H9 (cell line): ENCODE data around the gene DMXL2. TPM values are rescaled to one million over a fixed set of nuclear protein-coding genes. Genes with fewer than 3 reads are reported as not detected.

Experiments used
- DNase-seq: peaks from one replicate; pipeline ENCODE4 v3.0.0-alpha.2; 2017
- H2AFZ ChIP-seq: one replicate; pipeline ENCODE4 v1.6.1; 2013; ENCODE audit warnings: mild to moderate bottlenecking, low read length, control low read depth, moderate library complexity
- H2AK5ac ChIP-seq: 2 replicates; pipeline ENCODE4 v1.6.1; 2013; ENCODE audit warnings: low read length, control low read depth, mixed read lengths; ENCODE audit not compliant: insufficient read length
- H2BK120ac ChIP-seq: one replicate; pipeline ENCODE4 v1.6.1; 2013; ENCODE audit warnings: low read depth, mild to moderate bottlenecking, low read length, control low read depth, inconsistent platforms; ENCODE audit not compliant: poor library complexity, severe bottlenecking
- H2BK12ac ChIP-seq: 2 replicates; pipeline ENCODE4 v1.6.1; 2013; ENCODE audit warnings: low read length, control low read depth, mixed read lengths, low read depth; ENCODE audit not compliant: insufficient read length
- H2BK15ac ChIP-seq: 2 replicates; pipeline ENCODE4 v1.6.1; 2013; ENCODE audit warnings: low read depth, low read length, control low read depth
- H2BK20ac ChIP-seq: one replicate; pipeline ENCODE4 v1.6.1; 2013; ENCODE audit warnings: low read depth, mild to moderate bottlenecking, low read length, control low read depth, inconsistent platforms; ENCODE audit not compliant: poor library complexity, severe bottlenecking
- H2BK5ac ChIP-seq: 2 replicates; pipeline ENCODE4 v1.6.1; 2013; ENCODE audit warnings: low read length, control low read depth, mixed read lengths; ENCODE audit not compliant: insufficient read length
- H3K14ac ChIP-seq: 2 replicates; pipeline ENCODE4 v1.6.1; 2013; ENCODE audit warnings: low read length, control low read depth; ENCODE audit not compliant: insufficient read depth
- H3K18ac ChIP-seq: 2 replicates; pipeline ENCODE4 v1.6.1; 2013; ENCODE audit warnings: low read depth, mild to moderate bottlenecking, mixed read lengths, low read length, control low read depth; ENCODE audit not compliant: insufficient read length
- H3K23ac ChIP-seq: 2 replicates; pipeline ENCODE4 v1.6.1; 2013; ENCODE audit warnings: low read length, control low read depth, mixed read lengths, low read depth; ENCODE audit not compliant: insufficient read length
- H3K23me2 ChIP-seq: 2 replicates; pipeline ENCODE4 v1.6.1; 2013; ENCODE audit warnings: low read depth, mild to moderate bottlenecking, mixed read lengths, low read length, control low read depth; ENCODE audit not compliant: insufficient read length, poor library complexity, severe bottlenecking
- H3K27ac ChIP-seq: 2 replicates; pipeline ENCODE4 v1.5.1; 2013; ENCODE audit warnings: low read length, control low read depth, mixed read lengths, low read depth; ENCODE audit not compliant: insufficient read length
- H3K27me3 ChIP-seq: 2 replicates; pipeline ENCODE4 v1.6.1; 2013; ENCODE audit warnings: low read length, control low read depth, inconsistent platforms; ENCODE audit not compliant: insufficient read depth
- H3K4ac ChIP-seq: 2 replicates; pipeline ENCODE4 v1.6.1; 2013; ENCODE audit warnings: low read depth, mild to moderate bottlenecking, control low read depth, inconsistent platforms, low read length, moderate library complexity
- H3K4me1 ChIP-seq: 2 replicates; pipeline ENCODE4 v1.6.1; 2013; ENCODE audit warnings: low read length, control low read depth, inconsistent platforms; ENCODE audit not compliant: insufficient read depth
- H3K4me2 ChIP-seq: 2 replicates; pipeline ENCODE4 v1.6.1; 2013; ENCODE audit warnings: low read length, control low read depth, mixed read lengths; ENCODE audit not compliant: insufficient read length, insufficient read depth
- H3K56ac ChIP-seq: 2 replicates; pipeline ENCODE4 v1.6.1; 2013; ENCODE audit warnings: low read depth, mild to moderate bottlenecking, mixed read lengths, low read length, control low read depth; ENCODE audit not compliant: insufficient read length
- H3K79me1 ChIP-seq: 2 replicates; pipeline ENCODE4 v1.6.1; 2013; ENCODE audit warnings: low read depth, mild to moderate bottlenecking, moderate library complexity, low read length, control low read depth, inconsistent platforms; ENCODE audit not compliant: insufficient read depth, poor library complexity, severe bottlenecking
- H3K79me2 ChIP-seq: 2 replicates; pipeline ENCODE4 v1.6.1; 2013; ENCODE audit warnings: low read length, control low read depth, inconsistent platforms; ENCODE audit not compliant: insufficient read depth
- H3K9ac ChIP-seq: 2 replicates; pipeline ENCODE4 v1.6.1; 2013; ENCODE audit warnings: low read length, control low read depth, mixed read lengths; ENCODE audit not compliant: insufficient read length; ENCODE audit errors: extremely low read depth
- H3K9me3 ChIP-seq: one replicate; pipeline ENCODE4 v1.6.1; 2013; ENCODE audit warnings: low read depth, low read length, inconsistent platforms; ENCODE audit not compliant: control insufficient read depth
- H3T11ph ChIP-seq: one replicate; pipeline ENCODE4 v1.6.1; 2013; ENCODE audit warnings: mild to moderate bottlenecking, low read length, control low read depth, inconsistent platforms
- H4K20me1 ChIP-seq: one replicate; pipeline ENCODE4 v1.6.1; 2013; ENCODE audit not compliant: control insufficient read depth, insufficient read length, insufficient read depth
- H4K5ac ChIP-seq: 2 replicates; pipeline ENCODE4 v1.6.1; 2013; ENCODE audit warnings: low read depth, mild to moderate bottlenecking, mixed read lengths, low read length, control low read depth; ENCODE audit not compliant: insufficient read length
- H4K8ac ChIP-seq: replicated peaks from 2 replicates; pipeline ENCODE4 v1.6.1; 2013; ENCODE audit warnings: low read length, control low read depth, mixed read lengths, low read depth; ENCODE audit not compliant: insufficient read length
- H4K91ac ChIP-seq: 2 replicates; pipeline ENCODE4 v1.6.1; 2013; ENCODE audit warnings: low read depth, mild to moderate bottlenecking, moderate library complexity, mixed read lengths, low read length, control low read depth; ENCODE audit not compliant: insufficient read length
- H3K27ac Mint-ChIP-seq, 3 experiments: 2 replicates in 2 of 3; 3 replicates in 1 of 3; pipeline ENCODE4 v1.8.0; 2020 to 2021; ENCODE audit warnings: mixed read lengths in 3 of 3, mild to moderate bottlenecking in 1 of 3, moderate library complexity in 1 of 3
- H3K27me3 Mint-ChIP-seq: 2 replicates; pipeline ENCODE4 v1.8.0; 2021; ENCODE audit warnings: low read depth, mild to moderate bottlenecking, moderate library complexity, mixed read lengths
- H3K36me3 Mint-ChIP-seq, 3 experiments: 2 replicates in 2 of 3; 3 replicates in 1 of 3; pipeline ENCODE4 v1.8.0; 2020 to 2021; ENCODE audit warnings: low read depth in 3 of 3, mixed read lengths in 3 of 3; ENCODE audit not compliant: insufficient read depth in 1 of 3
- H3K4me1 Mint-ChIP-seq, 2 experiments: 2 replicates each; pipeline ENCODE4 v1.8.0; 2020; ENCODE audit warnings: mixed read lengths in 2 of 2
- H3K4me3 Mint-ChIP-seq, 2 experiments: 2 replicates in 1 of 2; 3 replicates in 1 of 2; pipeline ENCODE4 v1.8.0; 2020 to 2021; ENCODE audit warnings: mild to moderate bottlenecking in 2 of 2, mixed read lengths in 2 of 2, moderate library complexity in 1 of 2
- H3K9me3 Mint-ChIP-seq, 2 experiments: 2 replicates in 1 of 2; 3 replicates in 1 of 2; pipeline ENCODE4 v1.8.0; 2020; ENCODE audit warnings: mild to moderate bottlenecking in 2 of 2, mixed read lengths in 2 of 2, moderate library complexity in 1 of 2
- WGBS: extraction: QIAGEN DNeasy Blood & Tissue Kit; methylation state at CpG from one replicate; pipeline ENCODE4 v1.1.7; 2013; ENCODE audit warnings: missing lambda C conversion rate, low lambda C conversion rate, mixed read lengths; ENCODE audit not compliant: insufficient read length; ENCODE audit errors: extremely low coverage; 5-methylcytosine and 5-hydroxymethylcytosine counted together
- total RNA-seq: library from RNA; stranded (reverse); gene quantifications from 2 replicates; pipeline ENCODE4 v1.2.1, GENCODE V29; 2021
- TF ChIP-seq, protein P1 (sequence below): fragments of 200-600 bp; sonication (generic); conservative IDR thresholded peaks from 3 replicates; pipeline ENCODE4 v1.8.0; 2021; ENCODE audit warnings: antibody characterized with exemption, mild to moderate bottlenecking

The DMXL2 gene
- total RNA-seq, 1 experiment from 2014 or later, result 13.9 TPM

- Histone ChIP-seq H4K8ac (no peak overlapping the region), H3K4me1 (no peaks in the 10 kb centered on the region), H4K91ac (no peak overlapping the region), H3K27me3 (no peaks in the 10 kb centered on the region), H2AK5ac (no peak overlapping the region), H3K27ac (no peak overlapping the region), H3K4ac (no peak overlapping the region), H4K20me1 (no peaks in the 10 kb centered on the region), H3K9me3 (no peaks in the 10 kb centered on the region), H3K4me2 (no peak overlapping the region), H3K79me1 (no peaks in the 10 kb centered on the region), H2BK20ac (no peak overlapping the region), H3K14ac (no peak overlapping the region), H3K56ac (no peak overlapping the region), H2BK15ac (no peak overlapping the region), H3K9ac (no peak overlapping the region), H3K23me2 (no peaks in the 10 kb centered on the region), H2BK12ac (no peak overlapping the region), H2BK120ac (no peak overlapping the region), H2BK5ac (no peak overlapping the region), H3T11ph (no peak overlapping the region), H3K18ac (no peak overlapping the region), H3K79me2 (no peaks in the 10 kb centered on the region), H4K5ac (no peak overlapping the region), H2AFZ (no peak overlapping the region), H3K23ac (no peak overlapping the region)
- Mint-ChIP-seq H3K36me3 (peaks cover 2 to 4% (median 3%) of the 10 kb centered on the region in 3 experiments; a peak in 3 of 7 replicates), H3K27ac (no peak overlapping the region), H3K27me3 (no peaks in the 10 kb centered on the region), H3K9me3 (peaks cover 0 to 2% of the 10 kb centered on the region in 2 experiments; a peak in 4 of 5 replicates), H3K4me3 (no peak overlapping the region), H3K4me1 (no peaks in the 10 kb centered on the region)
- WGBS, result no CpG with 5 or more reads among the region's 4 CpGs
- TF ChIP-seq, protein P1, sequence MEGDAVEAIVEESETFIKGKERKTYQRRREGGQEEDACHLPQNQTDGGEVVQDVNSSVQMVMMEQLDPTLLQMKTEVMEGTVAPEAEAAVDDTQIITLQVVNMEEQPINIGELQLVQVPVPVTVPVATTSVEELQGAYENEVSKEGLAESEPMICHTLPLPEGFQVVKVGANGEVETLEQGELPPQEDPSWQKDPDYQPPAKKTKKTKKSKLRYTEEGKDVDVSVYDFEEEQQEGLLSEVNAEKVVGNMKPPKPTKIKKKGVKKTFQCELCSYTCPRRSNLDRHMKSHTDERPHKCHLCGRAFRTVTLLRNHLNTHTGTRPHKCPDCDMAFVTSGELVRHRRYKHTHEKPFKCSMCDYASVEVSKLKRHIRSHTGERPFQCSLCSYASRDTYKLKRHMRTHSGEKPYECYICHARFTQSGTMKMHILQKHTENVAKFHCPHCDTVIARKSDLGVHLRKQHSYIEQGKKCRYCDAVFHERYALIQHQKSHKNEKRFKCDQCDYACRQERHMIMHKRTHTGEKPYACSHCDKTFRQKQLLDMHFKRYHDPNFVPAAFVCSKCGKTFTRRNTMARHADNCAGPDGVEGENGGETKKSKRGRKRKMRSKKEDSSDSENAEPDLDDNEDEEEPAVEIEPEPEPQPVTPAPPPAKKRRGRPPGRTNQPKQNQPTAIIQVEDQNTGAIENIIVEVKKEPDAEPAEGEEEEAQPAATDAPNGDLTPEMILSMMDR, result no peak
- no peak for DNase-seq
These were observed 88.7 kb downstream of the DMXL2 start for GRCh38 chr15:51533672-51534398.
